NT2/D1 (cell line): ENCODE data around the gene AGBL5.

ENCODE experiments used
- SUZ12 ChIP-seq: IDR thresholded peaks from 2 replicates; pipeline ENCODE4 v1.6.1; 2011; ENCODE audit not compliant: insufficient read length, insufficient read depth; ENCODE audit errors: extremely low read depth
- YY1 ChIP-seq: IDR thresholded peaks from 2 replicates; pipeline ENCODE4 v1.6.1; 2011; ENCODE audit not compliant: insufficient read length, insufficient read depth
- ZNF274 ChIP-seq: IDR thresholded peaks from 2 replicates; pipeline ENCODE4 v1.6.1; 2011; ENCODE audit warnings: mild to moderate bottlenecking, low read depth, low read length

DNA sequence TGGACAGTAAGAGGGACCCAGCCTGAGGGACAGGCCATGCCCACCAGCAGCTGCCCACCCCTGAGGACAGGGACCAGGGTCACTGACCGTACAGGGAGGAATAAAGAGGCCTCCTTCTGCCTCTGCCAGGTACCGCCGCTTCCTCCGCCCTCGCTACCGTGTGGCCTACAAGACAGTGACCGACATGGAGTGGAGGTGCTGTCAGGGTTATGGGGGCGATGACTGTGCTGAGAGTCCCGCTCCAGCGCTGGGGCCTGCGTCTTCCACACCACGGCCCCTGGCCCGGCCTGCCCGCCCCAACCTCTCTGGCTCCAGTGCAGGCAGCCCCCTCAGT lies 29.1 kb downstream of the AGBL5 start:
- TF ChIP-seq ZNF274 (no peak), YY1 (no peak), SUZ12 (no peak)
